ENCODE data around the gene NRP1.

The NRP1 gene

DNA sequence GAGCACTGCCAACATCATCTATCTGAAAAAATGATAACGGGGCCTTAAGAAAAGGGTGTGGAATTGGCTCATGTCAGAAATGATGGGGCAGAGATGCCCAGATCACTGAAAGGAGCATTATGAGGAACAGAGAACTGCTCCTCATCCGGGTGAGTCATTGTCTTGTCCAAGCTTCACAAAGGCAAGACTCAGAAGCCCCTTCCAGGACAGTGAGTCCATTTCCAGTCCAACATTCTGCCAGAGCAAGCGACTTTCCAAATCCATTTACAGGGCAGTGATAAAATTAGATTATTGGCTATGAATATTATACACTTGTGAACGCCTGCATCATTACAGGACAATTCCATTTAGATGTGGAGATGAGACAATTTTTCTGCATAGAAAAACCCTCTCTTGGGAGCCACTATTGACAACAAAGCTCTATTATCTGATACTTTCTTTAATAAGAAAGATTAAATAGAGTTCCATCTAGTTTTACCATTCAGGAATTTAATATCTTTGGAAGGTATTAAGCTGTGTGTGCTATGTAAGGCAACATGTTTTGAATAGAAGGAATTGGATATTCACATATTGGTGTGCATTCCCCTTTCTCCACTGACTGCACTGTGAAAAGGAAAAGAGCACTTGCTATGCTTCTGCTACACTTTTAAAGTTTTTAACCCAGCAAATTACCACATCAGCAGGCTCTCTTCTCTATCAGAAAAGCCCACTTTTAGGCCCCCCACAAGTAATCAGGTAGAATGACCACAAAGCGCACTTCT lies 159.6 kb downstream of the NRP1 start:
- Histone ChIP-seq H3K4me3 (ENCODE audit: low read length) (no peak overlapping the region), H3K27ac (ENCODE audit: low read length) (no peak overlapping the region), H3K4me1 (ENCODE audit: control insufficient read depth, insufficient read depth, low read length) (no peaks in the 10 kb centered on the region), H3K36me3 (ENCODE audit: control insufficient read depth, insufficient read depth, low read length) (no peaks in the 10 kb centered on the region), H3K9me3 (ENCODE audit: control insufficient read depth, insufficient read depth, low read length) (no peaks in the 10 kb centered on the region), H3K27me3 (ENCODE audit: control insufficient read depth, insufficient read depth, low read length) (no peaks in the 10 kb centered on the region)
- no peak for DNase-seq (ENCODE audit: low read depth, low spot score)
- no CpG with 5 or more reads among the region's 5 CpGs for WGBS (ENCODE audit: insufficient coverage, insufficient read length)

DNA sequence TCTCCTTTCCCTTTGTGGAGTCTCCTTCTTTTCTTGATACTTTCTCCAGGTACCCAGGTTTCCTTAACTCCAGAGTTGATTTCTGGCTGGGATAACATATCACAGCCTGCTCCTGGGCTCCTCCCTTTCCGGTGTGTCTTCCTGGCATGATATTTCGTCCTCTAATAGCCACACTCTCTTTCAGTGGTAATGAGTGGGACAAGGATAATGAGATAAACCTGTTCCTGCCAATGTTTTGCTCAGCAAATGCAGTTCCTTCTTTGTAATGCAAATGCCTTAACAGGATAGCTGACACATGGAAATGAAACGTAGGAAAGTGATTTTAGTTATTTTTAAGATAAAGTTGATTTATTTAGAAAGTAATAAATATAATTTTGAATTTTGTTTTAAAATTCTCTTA lies 168.6 kb downstream of the NRP1 start:
- H3K4me3 ChIP-seq (ENCODE audit: low read length), result no peak overlapping the region
- no peak overlapping the region for H3K27ac ChIP-seq (ENCODE audit: low read length)
- no peaks in the 10 kb centered on the region for H3K27me3 ChIP-seq (ENCODE audit: control insufficient read depth, insufficient read depth, low read length)
- DNase-seq (ENCODE audit: low read depth, low spot score), result no peak
- no peaks in the 10 kb centered on the region for H3K36me3 ChIP-seq (ENCODE audit: control insufficient read depth, insufficient read depth, low read length)
- no peaks in the 10 kb centered on the region for H3K9me3 ChIP-seq (ENCODE audit: control insufficient read depth, insufficient read depth, low read length)
- WGBS (ENCODE audit: insufficient coverage, insufficient read length), result no CpG with 5 or more reads among the region's 3 CpGs
- H3K4me1 ChIP-seq (ENCODE audit: control insufficient read depth, insufficient read depth, low read length), result no peaks in the 10 kb centered on the region

DNA sequence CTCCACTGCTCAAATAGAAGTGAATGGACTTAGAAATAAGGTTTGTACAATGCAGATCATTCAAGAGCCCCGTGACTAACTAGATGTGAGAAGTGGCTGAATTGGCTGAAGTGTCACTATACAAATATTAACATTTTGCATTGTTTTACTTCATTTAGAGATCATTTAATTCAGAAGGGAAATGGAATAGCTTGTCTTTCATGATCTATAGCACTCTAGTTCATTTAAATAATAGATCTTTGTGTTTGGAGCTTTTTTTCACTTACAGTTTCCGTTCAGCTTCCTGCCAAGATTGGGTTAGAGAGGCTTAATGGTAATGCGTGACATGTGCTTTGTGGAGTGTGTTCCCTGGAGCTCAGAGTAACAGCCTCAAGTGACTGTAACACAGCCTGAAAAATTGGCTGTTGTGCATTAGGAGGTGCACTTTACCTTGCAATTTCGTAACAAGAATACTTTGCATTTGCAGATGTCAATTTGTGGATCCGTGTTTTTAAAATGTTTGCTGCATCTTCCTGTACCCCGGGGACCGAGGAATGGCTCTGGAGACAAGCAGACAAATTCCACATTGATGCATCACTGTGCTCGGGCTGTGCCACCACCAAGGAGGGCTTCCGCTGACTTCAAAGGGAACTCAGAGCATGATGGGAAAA lies 170.3 kb downstream of the NRP1 start:
- Histone ChIP-seq H3K4me3 (ENCODE audit: low read length) (no peak overlapping the region), H3K9me3 (ENCODE audit: control insufficient read depth, insufficient read depth, low read length) (no peaks in the 10 kb centered on the region), H3K4me1 (ENCODE audit: control insufficient read depth, insufficient read depth, low read length) (no peaks in the 10 kb centered on the region), H3K27me3 (ENCODE audit: control insufficient read depth, insufficient read depth, low read length) (no peaks in the 10 kb centered on the region), H3K27ac (ENCODE audit: low read length) (no peak overlapping the region), H3K36me3 (ENCODE audit: control insufficient read depth, insufficient read depth, low read length) (no peaks in the 10 kb centered on the region)
- DNase-seq (ENCODE audit: low read depth, low spot score), result no peak
- no CpG with 5 or more reads among the region's 9 CpGs for WGBS (ENCODE audit: insufficient coverage, insufficient read length)

DNA sequence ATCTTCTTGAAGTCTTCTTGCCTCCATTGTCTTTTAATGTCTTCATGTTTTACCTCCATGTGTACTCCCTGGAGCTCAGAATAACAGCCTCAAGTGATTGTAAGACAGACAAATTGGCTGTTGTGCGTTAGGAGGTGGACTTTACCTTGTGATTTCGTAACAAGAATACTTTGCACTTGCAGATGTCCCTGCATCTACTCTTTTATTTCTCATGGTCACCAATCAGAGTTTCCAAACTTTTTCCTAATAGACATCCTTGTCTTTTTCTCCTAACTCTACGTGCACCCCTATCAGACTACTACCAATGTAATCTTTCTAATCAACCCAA lies 172.3 kb downstream of the NRP1 start:
- Histone ChIP-seq H3K4me1 (ENCODE audit: control insufficient read depth, insufficient read depth, low read length) (no peaks in the 10 kb centered on the region), H3K9me3 (ENCODE audit: control insufficient read depth, insufficient read depth, low read length) (no peaks in the 10 kb centered on the region), H3K27ac (ENCODE audit: low read length) (no peak overlapping the region), H3K4me3 (ENCODE audit: low read length) (no peak overlapping the region), H3K36me3 (ENCODE audit: control insufficient read depth, insufficient read depth, low read length) (no peaks in the 10 kb centered on the region), H3K27me3 (ENCODE audit: control insufficient read depth, insufficient read depth, low read length) (no peaks in the 10 kb centered on the region)
- DNase-seq (ENCODE audit: low read depth, low spot score), result no peak
- whole genome bisulfite sequencing (ENCODE audit: insufficient coverage, insufficient read length), result no CpG with 5 or more reads among the region's 3 CpGs

DNA sequence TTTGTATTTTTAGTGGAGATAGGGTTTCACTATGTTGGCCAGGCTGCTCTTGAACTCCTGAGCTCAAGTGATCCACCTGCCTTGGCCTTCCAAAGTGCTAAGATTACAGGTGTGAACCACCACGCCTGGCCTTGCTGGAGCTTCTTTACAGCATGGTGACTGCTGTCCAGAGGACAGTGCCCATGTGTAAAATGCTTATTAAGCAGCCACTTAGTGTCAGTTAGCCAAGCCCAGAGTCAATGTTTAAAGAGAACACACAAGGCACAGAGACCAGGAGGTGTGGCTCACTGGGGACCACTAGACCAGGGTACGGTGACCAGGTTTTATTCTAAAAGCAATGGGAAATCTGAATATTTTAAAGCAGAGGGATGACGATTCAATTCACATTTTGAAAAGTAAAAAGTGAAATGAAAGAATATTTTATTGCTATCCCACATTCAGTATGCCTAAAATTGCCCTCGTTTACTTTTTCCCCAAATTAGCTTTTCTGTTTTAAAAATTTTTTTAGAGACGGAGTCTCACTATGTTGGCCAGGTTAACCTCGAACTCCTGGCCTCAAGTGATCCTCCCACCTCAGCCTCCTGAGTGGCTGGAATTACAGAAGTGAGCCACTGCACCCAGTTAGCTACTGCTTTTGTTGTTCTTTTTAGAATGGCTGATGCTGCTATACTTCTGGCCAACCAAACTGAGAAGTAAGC lies 172.8 kb downstream of the NRP1 start:
- no peaks in the 10 kb centered on the region for H3K27me3 ChIP-seq (ENCODE audit: control insufficient read depth, insufficient read depth, low read length)
- H3K36me3 ChIP-seq (ENCODE audit: control insufficient read depth, insufficient read depth, low read length), result no peaks in the 10 kb centered on the region
- H3K4me1 ChIP-seq (ENCODE audit: control insufficient read depth, insufficient read depth, low read length), result no peaks in the 10 kb centered on the region
- H3K27ac ChIP-seq (ENCODE audit: low read length), result no peak overlapping the region
- no peak overlapping the region for H3K4me3 ChIP-seq (ENCODE audit: low read length)
- no peak for DNase-seq (ENCODE audit: low read depth, low spot score)
- H3K9me3 ChIP-seq (ENCODE audit: control insufficient read depth, insufficient read depth, low read length), result no peaks in the 10 kb centered on the region
- no CpG with 5 or more reads among the region's 6 CpGs for WGBS (ENCODE audit: insufficient coverage, insufficient read length)

DNA sequence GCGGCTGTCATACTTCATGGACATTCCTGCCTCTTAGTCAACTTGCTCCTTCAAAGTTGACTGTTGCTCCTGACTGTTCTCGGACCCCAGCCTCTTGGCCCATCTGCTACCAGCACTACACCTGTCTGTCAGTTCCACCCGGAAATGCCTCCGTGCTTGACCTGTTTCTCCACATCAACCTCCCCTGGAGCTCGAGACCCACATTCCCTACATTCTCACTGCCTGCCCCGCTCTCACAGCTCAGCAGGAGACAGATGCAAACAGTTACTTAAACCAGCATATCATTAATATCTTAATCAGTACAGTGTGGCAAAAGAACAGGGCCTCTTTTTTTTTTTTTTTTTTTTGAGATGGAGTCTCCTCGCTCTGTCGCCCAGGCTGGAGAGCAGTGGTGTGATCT lies 174.3 kb downstream of the NRP1 start:
- H3K4me1 ChIP-seq (ENCODE audit: control insufficient read depth, insufficient read depth, low read length), result no peaks in the 10 kb centered on the region
- DNase-seq (ENCODE audit: low read depth, low spot score), result no peak
- H3K9me3 ChIP-seq (ENCODE audit: control insufficient read depth, insufficient read depth, low read length), result no peaks in the 10 kb centered on the region
- H3K27ac ChIP-seq (ENCODE audit: low read length), result no peak overlapping the region
- H3K27me3 ChIP-seq (ENCODE audit: control insufficient read depth, insufficient read depth, low read length), result no peaks in the 10 kb centered on the region
- WGBS (ENCODE audit: insufficient coverage, insufficient read length), result no CpG with 5 or more reads among the region's 8 CpGs
- H3K4me3 ChIP-seq (ENCODE audit: low read length), result no peak overlapping the region
- H3K36me3 ChIP-seq (ENCODE audit: control insufficient read depth, insufficient read depth, low read length), result no peaks in the 10 kb centered on the region

DNA sequence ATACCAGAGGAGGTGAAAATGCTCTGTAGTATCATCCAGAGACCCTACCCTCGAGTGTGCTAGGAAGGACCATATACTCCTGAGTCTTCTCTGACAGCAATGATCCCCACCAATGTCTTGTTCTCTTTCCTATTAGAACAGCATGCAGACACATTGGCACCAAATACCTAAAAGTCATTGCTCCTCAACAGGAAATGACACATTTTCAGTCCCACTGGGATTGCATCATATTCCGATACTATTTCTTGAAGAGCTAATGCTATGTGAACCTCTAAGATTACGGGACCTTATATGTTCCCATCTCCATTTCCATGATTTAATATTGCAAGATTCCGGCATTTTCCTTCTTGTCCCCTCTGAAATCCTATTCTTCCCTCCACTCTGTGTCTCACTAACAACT lies 177.4 kb downstream of the NRP1 start:
- H3K9me3 ChIP-seq (ENCODE audit: control insufficient read depth, insufficient read depth, low read length), result no peaks in the 10 kb centered on the region

GRCh38 chr10:33155720-33156638 lies 178.5 kb downstream of the NRP1 start:
- no peak overlapping the region for H3K4me3 ChIP-seq (ENCODE audit: low read length)
- H3K4me1 ChIP-seq (ENCODE audit: control insufficient read depth, insufficient read depth, low read length), result no peaks in the 10 kb centered on the region
- no peaks in the 10 kb centered on the region for H3K27me3 ChIP-seq (ENCODE audit: control insufficient read depth, insufficient read depth, low read length)
- WGBS (ENCODE audit: insufficient coverage, insufficient read length), result no CpG with 5 or more reads among the region's 10 CpGs
- no peak overlapping the region for H3K27ac ChIP-seq (ENCODE audit: low read length)
- H3K9me3 ChIP-seq (ENCODE audit: control insufficient read depth, insufficient read depth, low read length), result no peaks in the 10 kb centered on the region
- no peaks in the 10 kb centered on the region for H3K36me3 ChIP-seq (ENCODE audit: control insufficient read depth, insufficient read depth, low read length)
- no peak for DNase-seq (ENCODE audit: low read depth, low spot score)

More for the DNA sequence above, 177.4 kb downstream of the NRP1 start:
- no peak overlapping the region for H3K27ac ChIP-seq (ENCODE audit: low read length)
- no peaks in the 10 kb centered on the region for H3K4me1 ChIP-seq (ENCODE audit: control insufficient read depth, insufficient read depth, low read length)
- H3K36me3 ChIP-seq (ENCODE audit: control insufficient read depth, insufficient read depth, low read length), result no peaks in the 10 kb centered on the region
- H3K4me3 ChIP-seq (ENCODE audit: low read length), result no peak overlapping the region
- DNase-seq (ENCODE audit: low read depth, low spot score), result no peak
- H3K27me3 ChIP-seq (ENCODE audit: control insufficient read depth, insufficient read depth, low read length), result no peaks in the 10 kb centered on the region
- no CpG with 5 or more reads among the region's 4 CpGs for WGBS (ENCODE audit: insufficient coverage, insufficient read length)

DNA sequence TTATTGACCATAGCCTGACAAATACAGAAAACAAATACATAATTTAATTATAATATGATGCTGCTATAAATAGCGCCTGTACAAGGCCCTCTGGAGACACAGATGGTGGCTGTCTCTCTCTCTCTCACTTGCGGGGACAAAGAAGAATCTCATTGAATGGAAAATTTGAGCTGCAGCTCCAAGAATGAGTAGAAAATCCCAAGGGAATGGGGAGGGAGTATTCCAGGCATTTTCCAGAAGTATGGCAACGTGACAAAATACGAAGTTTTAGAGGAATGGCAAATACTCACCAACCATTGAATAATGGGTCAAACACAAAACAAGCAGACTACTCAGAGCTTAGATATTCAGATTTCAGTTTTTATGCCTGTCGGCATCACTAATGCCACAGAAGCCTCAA lies 179.9 kb downstream of the NRP1 start:
- H3K9me3 ChIP-seq (ENCODE audit: control insufficient read depth, insufficient read depth, low read length), result no peaks in the 10 kb centered on the region
- H3K27me3 ChIP-seq (ENCODE audit: control insufficient read depth, insufficient read depth, low read length), result no peaks in the 10 kb centered on the region
- no CpG with 5 or more reads among the region's 5 CpGs for WGBS (ENCODE audit: insufficient coverage, insufficient read length)
- no peak overlapping the region for H3K4me3 ChIP-seq (ENCODE audit: low read length)
- no peaks in the 10 kb centered on the region for H3K36me3 ChIP-seq (ENCODE audit: control insufficient read depth, insufficient read depth, low read length)
- no peaks in the 10 kb centered on the region for H3K4me1 ChIP-seq (ENCODE audit: control insufficient read depth, insufficient read depth, low read length)
- no peak overlapping the region for H3K27ac ChIP-seq (ENCODE audit: low read length)
- no peak for DNase-seq (ENCODE audit: low read depth, low spot score)

DNA sequence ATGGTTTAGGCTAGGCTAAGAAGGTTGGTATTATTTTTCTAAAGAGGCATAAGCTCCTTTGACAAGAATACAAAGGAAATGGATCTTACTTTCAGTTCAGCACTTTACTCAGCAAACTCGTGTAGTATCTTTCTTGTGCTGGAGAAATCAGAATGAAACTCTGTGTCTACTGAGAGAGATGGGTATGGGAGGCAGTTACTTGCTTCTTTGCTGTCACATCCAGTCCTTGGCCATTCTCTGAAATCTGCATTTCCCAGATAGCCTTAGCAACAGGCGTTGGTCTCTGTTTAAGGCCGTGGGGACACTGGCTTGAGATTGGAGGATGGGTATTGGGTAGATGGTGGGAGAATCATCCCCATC lies 180.5 kb downstream of the NRP1 start:
- Histone ChIP-seq H3K4me1 (ENCODE audit: control insufficient read depth, insufficient read depth, low read length) (no peaks in the 10 kb centered on the region), H3K9me3 (ENCODE audit: control insufficient read depth, insufficient read depth, low read length) (no peaks in the 10 kb centered on the region), H3K36me3 (ENCODE audit: control insufficient read depth, insufficient read depth, low read length) (no peaks in the 10 kb centered on the region), H3K27me3 (ENCODE audit: control insufficient read depth, insufficient read depth, low read length) (no peaks in the 10 kb centered on the region), H3K4me3 (ENCODE audit: low read length) (no peak overlapping the region), H3K27ac (ENCODE audit: low read length) (no peak overlapping the region)
- WGBS (ENCODE audit: insufficient coverage, insufficient read length), result no CpG with 5 or more reads among the region's 3 CpGs
- DNase-seq (ENCODE audit: low read depth, low spot score), result no peak
